Trophoblast cell (in vitro differentiated cells and primary cell): ENCODE results near the gene POM121C.
"Not testable (repeated sequence)": the region's sequence is repeated elsewhere in the genome, so short reads cannot be mapped to it uniquely, and the experiment has no call there.

Source experiments
- DNase-seq, 2 donors: peaks; one replicate each; pipeline ENCODE4 v3.0.0-alpha.2; 2016
- H2AFZ ChIP-seq: 2 replicates; pipeline ENCODE4 v1.6.1; 2013; ENCODE audit warnings: low read length, moderate library complexity, mild to moderate bottlenecking; ENCODE audit not compliant: insufficient read depth, poor library complexity
- H2AK5ac ChIP-seq: 2 replicates; pipeline ENCODE4 v1.6.1; 2013; ENCODE audit warnings: mild to moderate bottlenecking, low read length
- H2BK120ac ChIP-seq: 2 replicates; pipeline ENCODE4 v1.6.1; 2013; ENCODE audit warnings: low read length, mild to moderate bottlenecking, moderate library complexity; ENCODE audit not compliant: insufficient read depth, poor library complexity
- H2BK12ac ChIP-seq: 2 replicates; pipeline ENCODE4 v1.6.1; 2013; ENCODE audit warnings: mild to moderate bottlenecking, low read length, moderate library complexity
- H2BK5ac ChIP-seq: 2 replicates; pipeline ENCODE4 v1.6.1; 2013; ENCODE audit warnings: low read length, low read depth, moderate library complexity, mild to moderate bottlenecking; ENCODE audit not compliant: poor library complexity
- H3K14ac ChIP-seq: 2 replicates; pipeline ENCODE4 v1.6.1; 2013; ENCODE audit warnings: mild to moderate bottlenecking, low read length
- H3K18ac ChIP-seq: 2 replicates; pipeline ENCODE4 v1.6.1; 2013; ENCODE audit warnings: mild to moderate bottlenecking, low read length
- H3K23ac ChIP-seq: 2 replicates; pipeline ENCODE4 v1.6.1; 2013; ENCODE audit warnings: low read length
- H3K27ac ChIP-seq: 2 replicates; pipeline ENCODE4 v1.5.1; 2013; ENCODE audit warnings: low read depth, mild to moderate bottlenecking, inconsistent platforms, low read length, moderate library complexity
- H3K27me3 ChIP-seq: 2 replicates; pipeline ENCODE4 v1.6.1; 2013; ENCODE audit warnings: inconsistent platforms, mild to moderate bottlenecking, low read length, moderate library complexity; ENCODE audit not compliant: insufficient read depth
- H3K36me3 ChIP-seq, 2 experiments: 1 replicate in 1 of 2; 2 replicates in 1 of 2; pipeline ENCODE4 v1.6.1; 2013; ENCODE audit warnings: low read length in 2 of 2, mild to moderate bottlenecking in 2 of 2, moderate library complexity in 1 of 2; ENCODE audit not compliant: insufficient read depth in 2 of 2, control insufficient read depth in 1 of 2
- H3K4ac ChIP-seq: 2 replicates; pipeline ENCODE4 v1.6.1; 2013; ENCODE audit warnings: low read depth, mild to moderate bottlenecking, low read length, moderate library complexity
- H3K4me1 ChIP-seq, 2 experiments: 1 replicate in 1 of 2; 2 replicates in 1 of 2; pipeline ENCODE4 v1.6.1; 2013; ENCODE audit warnings: low read length in 2 of 2, mild to moderate bottlenecking in 2 of 2, moderate library complexity in 1 of 2; ENCODE audit not compliant: insufficient read depth in 2 of 2, control insufficient read depth in 1 of 2
- H3K4me2 ChIP-seq: 2 replicates; pipeline ENCODE4 v1.6.1; 2013; ENCODE audit warnings: inconsistent platforms, mild to moderate bottlenecking, low read length, moderate library complexity
- H3K4me3 ChIP-seq: 2 replicates; pipeline ENCODE4 v1.5.1; 2013; ENCODE audit warnings: mild to moderate bottlenecking, low read depth, low read length, inconsistent platforms
- H3K79me1 ChIP-seq: one replicate; pipeline ENCODE4 v1.6.1; 2013; ENCODE audit warnings: low read length
- H3K79me2 ChIP-seq: 2 replicates; pipeline ENCODE4 v1.6.1; 2013; ENCODE audit warnings: low read length, mild to moderate bottlenecking; ENCODE audit not compliant: control insufficient read depth, insufficient read depth, poor library complexity
- H3K9ac ChIP-seq: 2 replicates; pipeline ENCODE4 v1.6.1; 2013; ENCODE audit warnings: mild to moderate bottlenecking, low read length
- H3K9me3 ChIP-seq: 2 replicates; pipeline ENCODE4 v1.6.1; 2013; ENCODE audit warnings: low read depth, mild to moderate bottlenecking, control low read depth, inconsistent platforms, low read length; ENCODE audit not compliant: insufficient read depth
- H4K12ac ChIP-seq: 2 replicates; pipeline ENCODE4 v1.6.1; 2013; ENCODE audit warnings: low read depth, mild to moderate bottlenecking, low read length, moderate library complexity
- H4K8ac ChIP-seq: 2 replicates; pipeline ENCODE4 v1.6.1; 2013; ENCODE audit warnings: low read depth, mild to moderate bottlenecking, low read length, moderate library complexity
- H4K91ac ChIP-seq: one replicate; pipeline ENCODE4 v1.6.1; 2013; ENCODE audit warnings: low read depth, mild to moderate bottlenecking, low read length, moderate library complexity
- WGBS: extraction: QIAGEN DNeasy Blood & Tissue Kit; methylation state at CpG from one replicate; pipeline ENCODE4 v1.1.7; 2013; ENCODE audit warnings: missing lambda C conversion rate; ENCODE audit not compliant: insufficient read length, insufficient coverage; ENCODE audit errors: extremely low coverage; 5-methylcytosine and 5-hydroxymethylcytosine counted together

The POM121C gene

GRCh38 chr7:75419693-75420092 is 66.4 kb downstream of the POM121C start:
- not testable (repeated sequence) for H4K8ac ChIP-seq, H3K14ac ChIP-seq, H3K79me1 ChIP-seq, H3K27ac ChIP-seq, H2AFZ ChIP-seq, H3K9me3 ChIP-seq, H2AK5ac ChIP-seq, H3K23ac ChIP-seq, H2BK5ac ChIP-seq, H2BK120ac ChIP-seq, H3K4me1 ChIP-seq, H3K4ac ChIP-seq, H3K4me2 ChIP-seq, DNase-seq, H3K27me3 ChIP-seq, H3K79me2 ChIP-seq, H3K18ac ChIP-seq, H3K9ac ChIP-seq, H4K91ac ChIP-seq, H3K4me3 ChIP-seq, H4K12ac ChIP-seq, H2BK12ac ChIP-seq
- H3K36me3 ChIP-seq, result peaks cover 56 to 67% of the 10 kb centered on the region in 2 experiments
- WGBS, result no CpG with 5 or more reads among the region's 13 CpGs

GRCh38 chr7:75419210-75419609 is 66.9 kb downstream of the POM121C start:
- H3K4ac ChIP-seq, H3K79me2 ChIP-seq, H3K4me1 ChIP-seq, H4K12ac ChIP-seq, H3K27ac ChIP-seq, H4K8ac ChIP-seq, H4K91ac ChIP-seq, H3K9ac ChIP-seq, H3K27me3 ChIP-seq, H3K4me2 ChIP-seq, H3K9me3 ChIP-seq, H3K14ac ChIP-seq, H3K18ac ChIP-seq, H3K23ac ChIP-seq, H2AK5ac ChIP-seq, H3K4me3 ChIP-seq, H2AFZ ChIP-seq, H2BK120ac ChIP-seq, H3K79me1 ChIP-seq, H2BK12ac ChIP-seq, H2BK5ac ChIP-seq, DNase-seq: not testable (repeated sequence)
- no CpG with 5 or more reads among the region's 13 CpGs for WGBS
- H3K36me3 ChIP-seq, result peaks cover 51 to 64% of the 10 kb centered on the region in 2 experiments

GRCh38 chr7:75418292-75418858 is 67.7 kb downstream of the POM121C start:
- DNase-seq, H2BK120ac ChIP-seq, H3K4ac ChIP-seq, H2AK5ac ChIP-seq, H2AFZ ChIP-seq, H2BK5ac ChIP-seq, H4K12ac ChIP-seq, H3K27ac ChIP-seq, H3K27me3 ChIP-seq, H3K18ac ChIP-seq, H4K8ac ChIP-seq, H3K4me1 ChIP-seq, H3K4me3 ChIP-seq, H3K9me3 ChIP-seq, H3K4me2 ChIP-seq, H3K9ac ChIP-seq, H3K14ac ChIP-seq, H3K79me1 ChIP-seq, H2BK12ac ChIP-seq, H3K23ac ChIP-seq, H3K79me2 ChIP-seq, H4K91ac ChIP-seq: not testable (repeated sequence)
- H3K36me3 ChIP-seq, result peaks cover 43 to 56% of the 10 kb centered on the region in 2 experiments
- no CpG with 5 or more reads among the region's 20 CpGs for WGBS

- H3K9ac ChIP-seq, H3K79me1 ChIP-seq, H3K4me2 ChIP-seq, H4K91ac ChIP-seq, H2BK5ac ChIP-seq, H3K14ac ChIP-seq, H3K9me3 ChIP-seq, H3K27me3 ChIP-seq, H2AFZ ChIP-seq, H2BK12ac ChIP-seq, H3K4me1 ChIP-seq, H4K12ac ChIP-seq, H2BK120ac ChIP-seq, H3K23ac ChIP-seq, H3K18ac ChIP-seq, H3K4ac ChIP-seq, H3K4me3 ChIP-seq, H4K8ac ChIP-seq, H2AK5ac ChIP-seq, H3K79me2 ChIP-seq, H3K27ac ChIP-seq, DNase-seq: not testable (repeated sequence)
- peaks cover 42 to 49% of the 10 kb centered on the region in 2 experiments for H3K36me3 ChIP-seq
- no CpG with 5 or more reads among the region's 9 CpGs for WGBS
Observed at GRCh38 chr7:75416787-75417186, 69.3 kb downstream of the POM121C start.
